Measurements from ENCODE around the gene B3GNT9. TPM values are rescaled to one million over a fixed set of nuclear protein-coding genes. Genes with fewer than 3 reads are reported as not detected.

B3GNT9 gene
- 1 to 10 TPM; 5.1 to 5.6 TPM for total RNA-seq

GRCh38 chr16:67150833-67151396, at the start of gene B3GNT9:
TSS of gene B3GNT9 (minus strand) at chr16:67150998. CDS start at chr16:67150485, 513 bp downstream.
- Mint-ChIP-seq H3K9me3 (no peaks in the 10 kb centered on the region), H3K36me3 (peaks cover 26% of the 10 kb centered on the region), H3K27ac (peak within 1 kb of the TSS; percentile 38), H3K4me1 (ENCODE audit: low read depth) (peaks cover 29% of the 10 kb centered on the region), H3K27me3 (no peaks in the 10 kb centered on the region), H3K4me3 (peak within 1 kb of the TSS; percentile 68)
- intact Hi-C loops (cut with micrococcal nuclease), result no loop called here
- CTCF ChIA-PET, result interaction anchor here (0.5 to 14.8 kb wide), 11 partner anchors 8 to 222 kb away, joined by 3 to 350 read pairs (median 5); partner anchors contain the start of genes CES3 and NOL3
- POLR2A ChIA-PET, result interaction anchor here (0.8 to 1.8 kb wide), 4 partner anchors 9 to 137 kb away, joined by 3 to 8 read pairs (median 4); partner anchors contain the start of genes FBXL8 and TRADD
- peak; percentile 65 for DNase-seq

DNA sequence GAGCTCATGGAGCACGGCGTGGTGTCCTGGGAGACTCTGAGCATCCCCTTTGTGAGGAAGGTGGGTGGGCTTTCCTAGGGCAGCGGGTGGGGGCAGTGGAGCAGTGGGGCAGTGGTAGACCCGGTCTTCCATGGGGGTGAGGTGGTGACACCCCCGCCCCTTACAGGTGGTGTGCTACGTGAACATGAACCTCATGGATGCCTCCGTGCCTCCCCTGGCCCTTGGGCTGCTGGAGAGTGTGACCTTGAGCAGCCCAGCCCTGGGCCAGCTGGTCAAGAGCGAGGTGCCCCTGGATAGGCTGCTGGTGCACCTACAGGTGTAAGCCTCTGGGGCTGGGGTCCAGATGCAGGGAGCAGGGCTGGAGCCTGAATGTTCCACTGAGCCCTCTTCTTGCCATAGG, 49.7 kb upstream of the B3GNT9 start:
- no peak overlapping the region for H3K27ac Mint-ChIP-seq
- no peak overlapping the region for H3K4me3 Mint-ChIP-seq
- H3K4me1 Mint-ChIP-seq (ENCODE audit: low read depth), result peaks cover 10% of the 10 kb centered on the region
- intact Hi-C loops (cut with micrococcal nuclease), result no loop called here
- ChIA-PET CTCF (no interaction called here), POLR2A (no interaction called here)
- H3K9me3 Mint-ChIP-seq, result no peaks in the 10 kb centered on the region
- no peak for DNase-seq
- peaks cover 21% of the 10 kb centered on the region for H3K36me3 Mint-ChIP-seq
- no peaks in the 10 kb centered on the region for H3K27me3 Mint-ChIP-seq

DNA sequence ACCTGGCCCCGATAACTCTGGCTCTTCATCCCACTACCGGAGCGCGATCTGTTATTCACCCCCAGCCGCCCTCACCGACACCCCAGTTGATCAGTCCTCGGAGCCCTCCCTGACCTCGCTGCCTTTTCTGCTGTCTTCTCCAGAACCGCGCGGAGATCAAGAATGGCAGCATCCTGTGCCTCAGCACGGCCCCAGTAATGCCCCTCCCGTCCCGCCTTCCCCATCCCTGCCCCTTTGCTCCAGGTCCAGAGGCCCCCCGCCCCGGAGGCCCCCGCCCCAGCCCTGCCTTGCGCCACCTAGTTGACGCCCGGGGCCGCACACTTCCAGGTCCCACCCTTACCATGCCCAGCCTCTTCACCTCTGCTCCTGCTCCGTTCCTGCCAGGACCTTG, 49.0 kb upstream of the B3GNT9 start:
- Mint-ChIP-seq H3K36me3 (peaks cover 21% of the 10 kb centered on the region), H3K27ac (no peak overlapping the region), H3K4me3 (no peak overlapping the region), H3K27me3 (no peaks in the 10 kb centered on the region), H3K4me1 (ENCODE audit: low read depth) (peaks cover 10% of the 10 kb centered on the region), H3K9me3 (no peaks in the 10 kb centered on the region)
- DNase-seq, result no peak
- ChIA-PET CTCF (interaction anchor here (1.5 kb wide), 1 partner anchor 234 kb away, joined by 3 read pairs; no protein-coding TSS in a partner anchor), POLR2A (no interaction called here)
- intact Hi-C loops (cut with micrococcal nuclease), result no loop called here

- Mint-ChIP-seq H3K27me3 (no peaks in the 10 kb centered on the region), H3K36me3 (peaks cover 22% of the 10 kb centered on the region), H3K4me1 (ENCODE audit: low read depth) (peaks cover 12% of the 10 kb centered on the region), H3K9me3 (no peaks in the 10 kb centered on the region), H3K4me3 (no peak within 1 kb of the TSS), H3K27ac (no peak within 1 kb of the TSS)
- no peak for DNase-seq
- intact Hi-C loops (cut with micrococcal nuclease), result no loop called here
- ChIA-PET POLR2A (no interaction called here), CTCF (interaction anchor here (1.3 to 2.2 kb wide), 3 partner anchors 10 to 234 kb away, joined by 3 to 9 read pairs (median 8); no protein-coding TSS in a partner anchor)
Measured at GRCh38 chr16:67199011-67199807, 48.4 kb upstream of the B3GNT9 start, which contains the start of gene ELMO3. TSS of gene ELMO3 (plus strand) at chr16:67199131. CDS start at chr16:67199327, 196 bp downstream.

GRCh38 chr16:67198238-67198734, 47.5 kb upstream of the B3GNT9 start:
- H3K27ac Mint-ChIP-seq, result no peak overlapping the region
- DNase-seq, result peak; percentile 41
- H3K4me3 Mint-ChIP-seq, result no peak overlapping the region
- no peaks in the 10 kb centered on the region for H3K27me3 Mint-ChIP-seq
- no peaks in the 10 kb centered on the region for H3K9me3 Mint-ChIP-seq
- ChIA-PET CTCF (interaction anchor here (0.6 to 2.2 kb wide), 17 partner anchors 10 to 287 kb away, joined by 3 to 9 read pairs (median 3); partner anchors contain the start of gene TMEM208), POLR2A (interaction anchor here (1.4 kb wide), 1 partner anchor 9 kb away, joined by 4 read pairs; no protein-coding TSS in a partner anchor)
- intact Hi-C loops (cut with micrococcal nuclease), result no loop called here
- H3K4me1 Mint-ChIP-seq (ENCODE audit: low read depth), result peaks cover 21% of the 10 kb centered on the region
- peaks cover 27% of the 10 kb centered on the region for H3K36me3 Mint-ChIP-seq

- Mint-ChIP-seq H3K9me3 (no peaks in the 10 kb centered on the region), H3K27ac (no peak overlapping the region), H3K4me1 (ENCODE audit: low read depth) (peaks cover 27% of the 10 kb centered on the region), H3K4me3 (no peak overlapping the region), H3K36me3 (peaks cover 29% of the 10 kb centered on the region), H3K27me3 (no peaks in the 10 kb centered on the region)
- POLR2A ChIA-PET, result interaction anchor here (1.4 kb wide), 1 partner anchor 9 kb away, joined by 4 read pairs; no protein-coding TSS in a partner anchor
- no peak for DNase-seq
- intact Hi-C loops (cut with micrococcal nuclease), result no loop called here
- CTCF ChIA-PET, result interaction anchor here (0.6 to 2.2 kb wide), 16 partner anchors 9 to 288 kb away, joined by 3 to 9 read pairs (median 3); partner anchors contain the start of gene TMEM208
Measured at GRCh38 chr16:67197704-67198103, 46.9 kb upstream of the B3GNT9 start.

DNA sequence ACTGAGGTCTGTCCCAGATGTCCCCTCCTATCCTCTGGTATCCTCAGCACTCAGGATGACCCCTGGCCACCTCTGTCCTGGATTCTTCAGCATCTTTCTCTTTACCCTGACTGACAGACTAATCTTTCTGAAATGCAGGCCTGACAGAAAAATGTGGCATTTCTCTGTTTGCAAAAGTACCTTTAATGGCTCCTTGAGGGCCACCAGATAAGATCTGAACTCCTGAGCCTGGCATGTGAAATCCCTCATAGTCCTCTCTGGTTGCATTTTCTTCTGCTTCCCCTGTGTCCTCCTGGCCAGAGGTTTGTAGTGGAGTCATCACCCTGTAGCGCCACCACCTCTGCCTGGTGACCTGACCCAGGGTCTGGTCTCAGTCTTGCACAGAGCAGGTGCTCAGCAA, 46.1 kb upstream of the B3GNT9 start:
- peaks cover 32% of the 10 kb centered on the region for H3K36me3 Mint-ChIP-seq

GRCh38 chr16:67195676-67196075, 44.9 kb upstream of the B3GNT9 start:
- Mint-ChIP-seq H3K27ac (no peak overlapping the region), H3K36me3 (peaks cover 28% of the 10 kb centered on the region), H3K9me3 (no peaks in the 10 kb centered on the region), H3K27me3 (no peaks in the 10 kb centered on the region), H3K4me1 (ENCODE audit: low read depth) (peaks cover 39% of the 10 kb centered on the region), H3K4me3 (no peak overlapping the region)
- intact Hi-C loops (cut with micrococcal nuclease), result no loop called here
- ChIA-PET POLR2A (no interaction called here), CTCF (no interaction called here)
- no peak for DNase-seq

More for the DNA sequence above, 46.1 kb upstream of the B3GNT9 start:
- no peak for DNase-seq
- intact Hi-C loops (cut with micrococcal nuclease), result no loop called here
- ChIA-PET CTCF (interaction anchor here (1.8 to 2.2 kb wide), 2 partner anchors 27 to 47 kb away, joined by 7 to 9 read pairs; no protein-coding TSS in a partner anchor), POLR2A (no interaction called here)
- Mint-ChIP-seq H3K4me1 (ENCODE audit: low read depth) (peaks cover 30% of the 10 kb centered on the region), H3K9me3 (no peaks in the 10 kb centered on the region), H3K27ac (no peak overlapping the region), H3K4me3 (no peak overlapping the region), H3K27me3 (no peaks in the 10 kb centered on the region)

DNA sequence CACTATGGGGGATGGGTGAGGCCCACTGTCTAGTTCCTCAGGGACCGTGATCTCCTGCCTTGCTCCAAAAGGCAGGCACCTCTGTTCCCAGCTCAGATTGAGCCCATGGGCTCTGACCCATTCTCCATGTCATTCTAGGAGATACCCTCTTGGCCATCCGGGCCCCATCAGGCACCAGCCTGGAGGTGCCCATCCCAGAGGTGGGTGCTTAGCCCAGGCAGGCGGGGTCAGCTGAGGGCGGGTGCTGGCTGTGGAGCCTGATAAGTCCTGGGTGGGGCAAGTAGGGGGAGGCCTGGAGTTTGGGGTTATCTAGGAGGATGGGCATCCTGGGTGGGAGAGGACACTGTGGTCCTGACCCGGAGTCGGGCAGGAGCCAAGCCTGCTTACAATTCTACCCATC, 43.5 kb upstream of the B3GNT9 start:
- Mint-ChIP-seq H3K27me3 (no peaks in the 10 kb centered on the region), H3K4me3 (peak overlapping the region; percentile 91), H3K27ac (peak overlapping the region; percentile 47), H3K4me1 (ENCODE audit: low read depth) (peaks cover 39% of the 10 kb centered on the region), H3K9me3 (no peaks in the 10 kb centered on the region), H3K36me3 (peaks cover 24% of the 10 kb centered on the region)
- DNase-seq, result no peak
- intact Hi-C loops (cut with micrococcal nuclease), result no loop called here
- CTCF ChIA-PET, result interaction anchor here (2.0 kb wide), 1 partner anchor 39 kb away, joined by 7 read pairs; no protein-coding TSS in a partner anchor
- POLR2A ChIA-PET, result interaction anchor here (0.7 kb wide), 1 partner anchor 90 kb away, joined by 3 read pairs; no protein-coding TSS in a partner anchor

DNA sequence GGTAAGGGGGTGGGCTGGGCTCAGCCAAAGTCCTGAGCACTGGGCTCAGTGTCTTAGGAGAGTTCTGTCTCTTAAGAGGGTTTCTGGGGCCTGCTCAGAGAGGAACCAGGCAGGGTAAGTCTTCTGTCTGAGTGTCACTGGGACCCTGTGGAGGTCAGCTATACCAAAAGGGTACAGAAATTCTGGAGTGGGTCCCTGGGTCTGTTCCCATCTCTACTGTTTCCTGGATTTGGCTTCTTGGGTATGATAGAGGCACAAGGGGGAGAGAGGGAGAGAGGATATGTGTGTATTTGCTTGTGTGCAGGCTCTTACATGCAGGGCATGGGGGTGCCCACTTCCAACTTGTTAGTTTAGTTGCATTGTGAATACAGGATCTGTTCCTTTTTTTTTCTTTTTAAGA, 42.7 kb upstream of the B3GNT9 start:
- no peak for DNase-seq
- Mint-ChIP-seq H3K4me3 (peak overlapping the region; percentile 91), H3K27me3 (no peaks in the 10 kb centered on the region), H3K4me1 (ENCODE audit: low read depth) (peaks cover 39% of the 10 kb centered on the region), H3K9me3 (no peaks in the 10 kb centered on the region), H3K36me3 (peaks cover 24% of the 10 kb centered on the region), H3K27ac (peak overlapping the region; percentile 86)
- CTCF ChIA-PET, result interaction anchor here (1.4 to 2.0 kb wide), 3 partner anchors 33 to 240 kb away, joined by 3 to 7 read pairs (median 6); partner anchors contain the start of gene TMEM208
- POLR2A ChIA-PET, result interaction anchor here (1.5 kb wide), 1 partner anchor 34 kb away, joined by 5 read pairs; the partner anchor contains the start of genes FBXL8 and TRADD
- intact Hi-C loops (cut with micrococcal nuclease), result no loop called here

DNA sequence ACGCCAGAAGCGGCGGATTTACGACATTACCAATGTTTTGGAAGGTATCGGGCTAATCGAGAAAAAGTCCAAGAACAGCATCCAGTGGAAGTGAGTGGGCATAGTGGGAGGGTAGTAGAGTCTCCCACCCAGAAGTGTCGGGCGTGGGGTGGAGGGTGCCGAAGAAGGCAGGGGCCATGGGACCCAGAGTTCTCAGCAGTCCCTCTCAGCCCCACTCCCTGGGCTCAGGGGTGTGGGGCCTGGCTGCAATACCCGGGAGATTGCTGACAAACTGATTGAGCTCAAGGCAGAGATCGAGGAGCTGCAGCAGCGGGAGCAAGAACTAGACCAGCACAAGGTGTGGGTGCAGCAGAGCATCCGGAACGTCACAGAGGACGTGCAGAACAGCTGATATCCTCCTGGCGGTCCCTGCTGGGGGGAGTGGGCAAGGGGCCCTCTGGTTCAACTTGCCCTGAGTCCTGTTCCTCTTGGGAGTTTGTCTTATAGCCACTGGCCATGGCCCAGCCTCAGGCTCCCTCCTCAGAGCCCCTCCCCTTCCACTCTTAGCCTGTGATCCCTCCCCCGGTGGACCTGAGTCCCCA, 42.1 kb upstream of the B3GNT9 start:
- Mint-ChIP-seq H3K4me3 (peak overlapping the region; percentile 91), H3K4me1 (ENCODE audit: low read depth) (peaks cover 39% of the 10 kb centered on the region), H3K9me3 (no peaks in the 10 kb centered on the region), H3K36me3 (peaks cover 24% of the 10 kb centered on the region), H3K27me3 (no peaks in the 10 kb centered on the region), H3K27ac (peak overlapping the region; percentile 86)
- POLR2A ChIA-PET, result interaction anchor here (0.7 to 1.5 kb wide), 4 partner anchors 17 to 54 kb away, joined by 3 to 5 read pairs (median 4); partner anchors contain the start of genes FBXL8, FHOD1 and TRADD
- peak; percentile 45 for DNase-seq
- CTCF ChIA-PET, result interaction anchor here (0.9 to 2.0 kb wide), 7 partner anchors 32 to 239 kb away, joined by 3 to 8 read pairs (median 4); partner anchors contain the start of genes CES3 and TMEM208
- intact Hi-C loops (cut with micrococcal nuclease), result loop anchor here (1.0 kb wide), 2 partner anchors 10 to 34 kb away; partner anchors contain the start of genes MATCAP1 and TMEM208

Measured in activated CD4-positive, alpha-beta memory T cell treated with anti-CD3 and anti-CD28 coated beads for 36 hours (primary cell).